ENCODE data around the gene OR52E4.

GRCh38 chr11:5880329-5880728 is at the start of gene OR52E4:
- no peak for TF ChIP-seq POLR2A (IDR thresholded peaks at IDR 0.05; ENCODE audit: low read depth, low read length)
- no peak for TF ChIP-seq TAF1 (IDR thresholded peaks at IDR 0.05; ENCODE audit: borderline replicate concordance, low read depth, low read length)
